ENCODE results near the gene USP30. TPM values are rescaled to one million over a fixed set of nuclear protein-coding genes. Genes with fewer than 3 reads are reported as not detected.

USP30 gene
- total and polyA plus RNA-seq, 9 of the 15 experiments (the other 6 are each of a cell fraction or from before 2014, with no cell fraction given), result 1.4 to 15.2 (median 7.0) TPM

DNA sequence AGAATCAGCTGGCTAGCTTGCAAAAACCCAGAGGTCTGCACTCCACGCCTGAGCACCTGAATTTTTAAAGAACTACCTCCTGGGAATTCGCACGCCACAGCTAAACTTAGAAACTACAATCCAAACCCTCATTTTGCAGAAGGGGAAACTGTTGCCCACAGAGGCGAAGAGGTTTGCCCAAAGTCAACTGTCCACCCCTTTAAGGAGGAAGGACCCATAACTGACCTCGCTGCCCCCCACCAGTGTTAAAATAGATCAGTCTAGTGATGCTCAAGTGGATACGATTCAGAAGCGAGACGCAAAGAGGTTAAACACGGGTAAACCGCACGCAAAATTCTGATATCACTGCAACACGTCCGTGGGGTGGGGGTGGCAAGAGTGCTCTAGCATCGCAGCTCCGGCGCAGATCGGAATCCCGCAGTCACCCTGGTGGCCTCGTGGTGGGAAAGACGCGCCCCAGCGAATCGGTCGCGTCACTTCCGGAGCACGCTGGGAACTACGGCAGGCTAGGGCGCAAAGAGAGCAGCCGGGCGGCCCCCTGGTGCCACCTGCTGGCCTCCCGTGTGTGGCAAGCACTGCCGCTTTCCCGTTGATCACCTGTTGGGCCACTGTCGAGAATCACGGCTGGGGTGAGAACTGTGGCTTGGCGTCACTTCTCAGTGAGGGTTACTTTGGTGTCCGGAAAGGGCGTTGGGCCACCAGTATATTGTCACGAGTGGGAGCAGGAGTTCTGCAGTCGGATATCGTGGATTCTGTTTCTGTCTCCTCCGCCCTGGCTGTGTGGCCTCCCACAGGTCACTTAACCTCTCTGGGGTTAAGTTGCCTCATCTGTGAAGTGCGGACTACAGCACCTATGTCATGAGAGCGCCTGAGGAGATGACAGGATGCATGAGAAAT lies 40.9 kb downstream of the USP30 start, which contains the start of gene ALKBH2 (continued):
- peak; percentile 19; the same call in 1 of the 2 replicates for TF ChIP-seq MIER1 (IDR thresholded peaks at IDR 0.05; ENCODE audit: low read depth)
- no peak for TF ChIP-seq CHD4 (IDR thresholded peaks at IDR 0.05; ENCODE audit: insufficient read depth, insufficient replicate concordance, low read depth, low read length, poor library complexity, severe bottlenecking)
- TF ChIP-seq OTX1 (CRISPR knock-in tag; IDR thresholded peaks at IDR 0.05), result no peak
- TF ChIP-seq, protein P1, sequence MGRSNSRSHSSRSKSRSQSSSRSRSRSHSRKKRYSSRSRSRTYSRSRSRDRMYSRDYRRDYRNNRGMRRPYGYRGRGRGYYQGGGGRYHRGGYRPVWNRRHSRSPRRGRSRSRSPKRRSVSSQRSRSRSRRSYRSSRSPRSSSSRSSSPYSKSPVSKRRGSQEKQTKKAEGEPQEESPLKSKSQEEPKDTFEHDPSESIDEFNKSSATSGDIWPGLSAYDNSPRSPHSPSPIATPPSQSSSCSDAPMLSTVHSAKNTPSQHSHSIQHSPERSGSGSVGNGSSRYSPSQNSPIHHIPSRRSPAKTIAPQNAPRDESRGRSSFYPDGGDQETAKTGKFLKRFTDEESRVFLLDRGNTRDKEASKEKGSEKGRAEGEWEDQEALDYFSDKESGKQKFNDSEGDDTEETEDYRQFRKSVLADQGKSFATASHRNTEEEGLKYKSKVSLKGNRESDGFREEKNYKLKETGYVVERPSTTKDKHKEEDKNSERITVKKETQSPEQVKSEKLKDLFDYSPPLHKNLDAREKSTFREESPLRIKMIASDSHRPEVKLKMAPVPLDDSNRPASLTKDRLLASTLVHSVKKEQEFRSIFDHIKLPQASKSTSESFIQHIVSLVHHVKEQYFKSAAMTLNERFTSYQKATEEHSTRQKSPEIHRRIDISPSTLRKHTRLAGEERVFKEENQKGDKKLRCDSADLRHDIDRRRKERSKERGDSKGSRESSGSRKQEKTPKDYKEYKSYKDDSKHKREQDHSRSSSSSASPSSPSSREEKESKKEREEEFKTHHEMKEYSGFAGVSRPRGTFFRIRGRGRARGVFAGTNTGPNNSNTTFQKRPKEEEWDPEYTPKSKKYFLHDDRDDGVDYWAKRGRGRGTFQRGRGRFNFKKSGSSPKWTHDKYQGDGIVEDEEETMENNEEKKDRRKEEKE (IDR thresholded peaks at IDR 0.05; ENCODE audit: borderline replicate concordance in 1 of 2, control insufficient read depth in 1 of 2, low read depth in 2 of 2, low read length in 1 of 2), result no peak
- no peak for TF ChIP-seq ZNF76 (CRISPR knock-in tag; IDR thresholded peaks at IDR 0.05; ENCODE audit: borderline replicate concordance)
- no peak for TF ChIP-seq ZNF583 (CRISPR knock-in tag; IDR thresholded peaks at IDR 0.05)
- TF ChIP-seq, protein P2, sequence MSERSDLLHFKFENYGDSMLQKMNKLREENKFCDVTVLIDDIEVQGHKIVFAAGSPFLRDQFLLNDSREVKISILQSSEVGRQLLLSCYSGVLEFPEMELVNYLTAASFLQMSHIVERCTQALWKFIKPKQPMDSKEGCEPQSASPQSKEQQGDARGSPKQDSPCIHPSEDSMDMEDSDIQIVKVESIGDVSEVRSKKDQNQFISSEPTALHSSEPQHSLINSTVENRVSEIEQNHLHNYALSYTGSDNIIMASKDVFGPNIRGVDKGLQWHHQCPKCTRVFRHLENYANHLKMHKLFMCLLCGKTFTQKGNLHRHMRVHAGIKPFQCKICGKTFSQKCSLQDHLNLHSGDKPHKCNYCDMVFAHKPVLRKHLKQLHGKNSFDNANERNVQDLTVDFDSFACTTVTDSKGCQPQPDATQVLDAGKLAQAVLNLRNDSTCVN (CRISPR knock-in tag; IDR thresholded peaks at IDR 0.05), result no peak
- TF ChIP-seq, protein P3, sequence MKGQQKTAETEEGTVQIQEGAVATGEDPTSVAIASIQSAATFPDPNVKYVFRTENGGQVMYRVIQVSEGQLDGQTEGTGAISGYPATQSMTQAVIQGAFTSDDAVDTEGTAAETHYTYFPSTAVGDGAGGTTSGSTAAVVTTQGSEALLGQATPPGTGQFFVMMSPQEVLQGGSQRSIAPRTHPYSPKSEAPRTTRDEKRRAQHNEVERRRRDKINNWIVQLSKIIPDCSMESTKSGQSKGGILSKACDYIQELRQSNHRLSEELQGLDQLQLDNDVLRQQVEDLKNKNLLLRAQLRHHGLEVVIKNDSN (CRISPR knock-in tag; IDR thresholded peaks at IDR 0.05), result peak; percentile 75
- TF ChIP-seq ZNF274 (IDR thresholded peaks at IDR 0.05; ENCODE audit: borderline replicate concordance, low read depth, low read length), result no peak
- peak; percentile 77; the same call in 1 of the 2 replicates for TF ChIP-seq TOE1 (IDR thresholded peaks at IDR 0.05; ENCODE audit: borderline replicate concordance)
- peak; percentile 91; the same call in 1 of the 2 replicates for TF ChIP-seq TOE1 (CRISPR knock-in tag; IDR thresholded peaks at IDR 0.05; ENCODE audit: borderline replicate concordance, low read depth)
- TF ChIP-seq RNF2 (IDR thresholded peaks at IDR 0.05), result peak; percentile 95
- no peak for TF ChIP-seq TFAM (CRISPR knock-in tag; conservative IDR thresholded peaks at IDR 0.05)
- peak; percentile 92 for TF ChIP-seq ATF7 (IDR thresholded peaks at IDR 0.05)
- peak; percentile 89 to 93 for TF ChIP-seq RAD21 (CRISPR knock-in tag; conservative IDR thresholded peaks at IDR 0.05 in 1 of 2, IDR thresholded peaks at IDR 0.05 in 1 of 2)
- TF ChIP-seq, protein P4, sequence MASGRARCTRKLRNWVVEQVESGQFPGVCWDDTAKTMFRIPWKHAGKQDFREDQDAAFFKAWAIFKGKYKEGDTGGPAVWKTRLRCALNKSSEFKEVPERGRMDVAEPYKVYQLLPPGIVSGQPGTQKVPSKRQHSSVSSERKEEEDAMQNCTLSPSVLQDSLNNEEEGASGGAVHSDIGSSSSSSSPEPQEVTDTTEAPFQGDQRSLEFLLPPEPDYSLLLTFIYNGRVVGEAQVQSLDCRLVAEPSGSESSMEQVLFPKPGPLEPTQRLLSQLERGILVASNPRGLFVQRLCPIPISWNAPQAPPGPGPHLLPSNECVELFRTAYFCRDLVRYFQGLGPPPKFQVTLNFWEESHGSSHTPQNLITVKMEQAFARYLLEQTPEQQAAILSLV (tag; IDR thresholded peaks at IDR 0.05), result no peak
- TF ChIP-seq, protein P5, sequence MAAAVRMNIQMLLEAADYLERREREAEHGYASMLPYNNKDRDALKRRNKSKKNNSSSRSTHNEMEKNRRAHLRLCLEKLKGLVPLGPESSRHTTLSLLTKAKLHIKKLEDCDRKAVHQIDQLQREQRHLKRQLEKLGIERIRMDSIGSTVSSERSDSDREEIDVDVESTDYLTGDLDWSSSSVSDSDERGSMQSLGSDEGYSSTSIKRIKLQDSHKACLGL (CRISPR knock-in tag; IDR thresholded peaks at IDR 0.05; ENCODE audit: borderline replicate concordance, poor library complexity, severe bottlenecking), result peak; percentile 54
- TF ChIP-seq L3MBTL2 (IDR thresholded peaks at IDR 0.05), result peak; percentile 100
- peak in 1 of 2 experiments; percentile 80; a peak in 1 of 4 replicates for TF ChIP-seq FOXA3 (CRISPR knock-in tag; conservative IDR thresholded peaks at IDR 0.05 in 1 of 2, IDR thresholded peaks at IDR 0.05 in 1 of 2)

Measured in K562 (cell line).